Liver (tissue), 3 donors: ENCODE measurements around the gene PPP4C.

Source experiments
- EGR1 ChIP-seq, 2 donors: IDR thresholded peaks; 2 replicates each; pipeline ENCODE4 v1.6.1; 2016 to 2018; ENCODE audit warnings: antibody characterized with exemption in 2 of 2, low read depth in 2 of 2
- RAD21 ChIP-seq, 2 donors: IDR thresholded peaks; 2 replicates each; pipeline ENCODE4 v1.6.1; 2016; ENCODE audit warnings: antibody characterized with exemption in 2 of 2, mild to moderate bottlenecking in 2 of 2
- RXRA ChIP-seq, 2 donors: IDR thresholded peaks; 2 replicates each; pipeline ENCODE4 v1.6.1; 2017 to 2018; ENCODE audit warnings: antibody characterized with exemption in 2 of 2, mild to moderate bottlenecking in 1 of 2
- SP1 ChIP-seq: IDR thresholded peaks from 2 replicates; pipeline ENCODE4 v1.6.1; 2018; ENCODE audit warnings: antibody characterized with exemption, mild to moderate bottlenecking
- TAF1 ChIP-seq: conservative IDR thresholded peaks from 2 replicates; pipeline ENCODE4 v1.6.1; 2016; ENCODE audit warnings: antibody characterized with exemption, mild to moderate bottlenecking
- TF ChIP-seq, protein P1 (sequence below): fragments of 150-350 bp; IDR thresholded peaks from 2 replicates; pipeline ENCODE4 v1.5.1; 2017; ENCODE audit warnings: improper control_type of control experiment, low read depth, low read length; ENCODE audit not compliant: missing input control
- TF ChIP-seq, protein P2 (sequence below): IDR thresholded peaks from 2 replicates; pipeline ENCODE4 v1.6.1; 2016; ENCODE audit warnings: antibody characterized with exemption
- TF ChIP-seq, protein P3 (sequence below): IDR thresholded peaks from 2 replicates; pipeline ENCODE4 v1.6.1; 2016; ENCODE audit warnings: antibody characterized with exemption
- TF ChIP-seq, protein P4 (sequence below): IDR thresholded peaks from 2 replicates; pipeline ENCODE4 v1.6.1; 2016; ENCODE audit warnings: antibody characterized with exemption
- donor health status: healthy.
- donor health status: healthy.

DNA sequence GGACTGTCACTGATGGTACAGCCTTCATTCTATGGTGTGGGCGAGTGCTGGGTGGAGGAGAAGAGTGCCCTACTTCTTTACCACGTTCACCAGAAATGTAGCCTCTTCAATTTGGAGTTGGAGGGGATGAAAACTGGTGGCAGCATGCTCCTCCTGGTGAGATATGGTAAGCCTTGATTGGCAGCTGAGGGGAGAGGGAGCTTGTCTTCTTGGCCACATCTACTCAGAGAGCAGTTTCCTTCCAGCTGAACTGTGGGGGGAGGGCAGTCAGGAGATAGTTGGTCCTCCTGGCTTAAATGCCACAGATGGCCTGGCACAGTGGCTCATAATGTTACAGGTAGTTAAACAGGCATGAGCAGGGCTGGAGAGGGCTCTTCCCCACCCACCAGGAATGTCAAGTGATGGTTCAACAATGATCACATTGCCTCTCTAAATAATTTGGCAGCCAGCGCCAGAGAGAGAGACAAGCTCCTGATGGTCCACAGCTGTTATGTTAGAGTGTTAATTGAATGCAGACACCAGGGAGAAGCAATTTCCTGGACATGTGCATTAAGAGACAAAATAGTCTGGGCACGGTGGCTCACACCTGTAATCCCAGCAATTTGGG is 56.2 kb downstream of the PPP4C start:
- TF ChIP-seq, protein P1, sequence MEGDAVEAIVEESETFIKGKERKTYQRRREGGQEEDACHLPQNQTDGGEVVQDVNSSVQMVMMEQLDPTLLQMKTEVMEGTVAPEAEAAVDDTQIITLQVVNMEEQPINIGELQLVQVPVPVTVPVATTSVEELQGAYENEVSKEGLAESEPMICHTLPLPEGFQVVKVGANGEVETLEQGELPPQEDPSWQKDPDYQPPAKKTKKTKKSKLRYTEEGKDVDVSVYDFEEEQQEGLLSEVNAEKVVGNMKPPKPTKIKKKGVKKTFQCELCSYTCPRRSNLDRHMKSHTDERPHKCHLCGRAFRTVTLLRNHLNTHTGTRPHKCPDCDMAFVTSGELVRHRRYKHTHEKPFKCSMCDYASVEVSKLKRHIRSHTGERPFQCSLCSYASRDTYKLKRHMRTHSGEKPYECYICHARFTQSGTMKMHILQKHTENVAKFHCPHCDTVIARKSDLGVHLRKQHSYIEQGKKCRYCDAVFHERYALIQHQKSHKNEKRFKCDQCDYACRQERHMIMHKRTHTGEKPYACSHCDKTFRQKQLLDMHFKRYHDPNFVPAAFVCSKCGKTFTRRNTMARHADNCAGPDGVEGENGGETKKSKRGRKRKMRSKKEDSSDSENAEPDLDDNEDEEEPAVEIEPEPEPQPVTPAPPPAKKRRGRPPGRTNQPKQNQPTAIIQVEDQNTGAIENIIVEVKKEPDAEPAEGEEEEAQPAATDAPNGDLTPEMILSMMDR, result no peak
- no peak for TF ChIP-seq TAF1
- TF ChIP-seq, protein P2, sequence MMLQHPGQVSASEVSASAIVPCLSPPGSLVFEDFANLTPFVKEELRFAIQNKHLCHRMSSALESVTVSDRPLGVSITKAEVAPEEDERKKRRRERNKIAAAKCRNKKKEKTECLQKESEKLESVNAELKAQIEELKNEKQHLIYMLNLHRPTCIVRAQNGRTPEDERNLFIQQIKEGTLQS, result no peak
- TF ChIP-seq, protein P3, sequence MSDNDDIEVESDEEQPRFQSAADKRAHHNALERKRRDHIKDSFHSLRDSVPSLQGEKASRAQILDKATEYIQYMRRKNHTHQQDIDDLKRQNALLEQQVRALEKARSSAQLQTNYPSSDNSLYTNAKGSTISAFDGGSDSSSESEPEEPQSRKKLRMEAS, result no peak
- no peak for TF ChIP-seq SP1
- no peak for TF ChIP-seq RXRA (IDR thresholded peaks at IDR 0.05)
- TF ChIP-seq RAD21 (IDR thresholded peaks at IDR 0.05), result no peak
- TF ChIP-seq, protein P4, sequence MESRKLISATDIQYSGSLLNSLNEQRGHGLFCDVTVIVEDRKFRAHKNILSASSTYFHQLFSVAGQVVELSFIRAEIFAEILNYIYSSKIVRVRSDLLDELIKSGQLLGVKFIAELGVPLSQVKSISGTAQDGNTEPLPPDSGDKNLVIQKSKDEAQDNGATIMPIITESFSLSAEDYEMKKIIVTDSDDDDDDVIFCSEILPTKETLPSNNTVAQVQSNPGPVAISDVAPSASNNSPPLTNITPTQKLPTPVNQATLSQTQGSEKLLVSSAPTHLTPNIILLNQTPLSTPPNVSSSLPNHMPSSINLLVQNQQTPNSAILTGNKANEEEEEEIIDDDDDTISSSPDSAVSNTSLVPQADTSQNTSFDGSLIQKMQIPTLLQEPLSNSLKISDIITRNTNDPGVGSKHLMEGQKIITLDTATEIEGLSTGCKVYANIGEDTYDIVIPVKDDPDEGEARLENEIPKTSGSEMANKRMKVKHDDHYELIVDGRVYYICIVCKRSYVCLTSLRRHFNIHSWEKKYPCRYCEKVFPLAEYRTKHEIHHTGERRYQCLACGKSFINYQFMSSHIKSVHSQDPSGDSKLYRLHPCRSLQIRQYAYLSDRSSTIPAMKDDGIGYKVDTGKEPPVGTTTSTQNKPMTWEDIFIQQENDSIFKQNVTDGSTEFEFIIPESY, result no peak
- no peak for TF ChIP-seq EGR1 (IDR thresholded peaks at IDR 0.05; ENCODE audit: low read depth in 2 of 2)
